ENCODE data around the gene ZNF561.
"Not testable (repeated sequence)": the region's sequence is repeated elsewhere in the genome, so short reads cannot be mapped to it uniquely, and the experiment has no call there.

Gene ZNF561

GRCh38 chr19:9615844-9616243 lies 5.2 kb downstream of the ZNF561 start:
- Mint-ChIP-seq H3K36me3 (ENCODE audit: low read depth) (peaks cover 82% of the 10 kb centered on the region), H3K27me3 (ENCODE audit: low read depth) (no peaks in the 10 kb centered on the region)

GRCh38 chr19:9610484-9611113 lies 10.4 kb downstream of the ZNF561 start:
- no peak overlapping the region for H3K27ac Mint-ChIP-seq
- no peaks in the 10 kb centered on the region for H3K4me1 Mint-ChIP-seq (ENCODE audit: low read depth)
- DNase-seq (ENCODE audit: low spot score): no peak
- no peaks in the 10 kb centered on the region for H3K27me3 Mint-ChIP-seq (ENCODE audit: low read depth)
- H3K9me3 Mint-ChIP-seq: peaks cover 49% of the 10 kb centered on the region
- no peak overlapping the region for H3K4me3 Mint-ChIP-seq
- H3K36me3 Mint-ChIP-seq (ENCODE audit: low read depth): peaks cover 77% of the 10 kb centered on the region

More at GRCh38 chr19:9615844-9616243, 5.2 kb downstream of the ZNF561 start:
- Mint-ChIP-seq H3K27ac (no peak overlapping the region), H3K4me3 (no peak overlapping the region), H3K9me3 (peaks cover 22% of the 10 kb centered on the region), H3K4me1 (ENCODE audit: low read depth) (peaks cover 6% of the 10 kb centered on the region)
- no peak for DNase-seq (ENCODE audit: low spot score)

- no peaks in the 10 kb centered on the region for H3K27me3 Mint-ChIP-seq (ENCODE audit: low read depth)
- DNase-seq (ENCODE audit: low spot score): no peak
- H3K27ac Mint-ChIP-seq: no peak overlapping the region
- no peaks in the 10 kb centered on the region for H3K4me1 Mint-ChIP-seq (ENCODE audit: low read depth)
- H3K36me3 Mint-ChIP-seq (ENCODE audit: low read depth): peaks cover 64% of the 10 kb centered on the region
- H3K9me3 Mint-ChIP-seq: peaks cover 56% of the 10 kb centered on the region
- H3K4me3 Mint-ChIP-seq: no peak overlapping the region
Measured at GRCh38 chr19:9608912-9609311, 12.1 kb downstream of the ZNF561 start.

GRCh38 chr19:9597027-9597426 lies 24.0 kb downstream of the ZNF561 start:
- H3K4me3 Mint-ChIP-seq: no peak overlapping the region
- peaks cover 22% of the 10 kb centered on the region for H3K9me3 Mint-ChIP-seq
- no peak for DNase-seq (ENCODE audit: low spot score)
- no peak overlapping the region for H3K27ac Mint-ChIP-seq
- H3K4me1 Mint-ChIP-seq (ENCODE audit: low read depth): peaks cover 1% of the 10 kb centered on the region
- no peaks in the 10 kb centered on the region for H3K27me3 Mint-ChIP-seq (ENCODE audit: low read depth)
- peaks cover 6% of the 10 kb centered on the region for H3K36me3 Mint-ChIP-seq (ENCODE audit: low read depth)

- Mint-ChIP-seq H3K36me3 (ENCODE audit: low read depth) (peaks cover 16% of the 10 kb centered on the region), H3K9me3 (peaks cover 6% of the 10 kb centered on the region), H3K27me3 (ENCODE audit: low read depth) (peaks cover 2% of the 10 kb centered on the region), H3K27ac (no peak overlapping the region), H3K4me1 (ENCODE audit: low read depth) (peaks cover 15% of the 10 kb centered on the region), H3K4me3 (no peak overlapping the region)
- DNase-seq (ENCODE audit: low spot score): peak; percentile 66
Measured at GRCh38 chr19:9586764-9587163, 34.3 kb downstream of the ZNF561 start.

GRCh38 chr19:9584073-9584833 lies 36.8 kb downstream of the ZNF561 start, which contains the start of gene ZNF121:
Gene ZNF121, minus strand, starts transcription at chr19:9584504. Its CDS starts 16,407 bp downstream, at chr19:9568097.
- DNase-seq (ENCODE audit: low spot score): peak; percentile 82
- Mint-ChIP-seq H3K9me3 (peaks cover 29% of the 10 kb centered on the region), H3K4me3 (peak within 1 kb of the TSS; percentile 94), H3K36me3 (ENCODE audit: low read depth) (peaks cover 41% of the 10 kb centered on the region), H3K27me3 (ENCODE audit: low read depth) (peaks cover 2% of the 10 kb centered on the region), H3K27ac (peak within 1 kb of the TSS; percentile 96), H3K4me1 (ENCODE audit: low read depth) (peaks cover 17% of the 10 kb centered on the region)

GRCh38 chr19:9582081-9582725 lies 38.8 kb downstream of the ZNF561 start:
- Mint-ChIP-seq H3K27ac (peak overlapping the region; percentile 80), H3K4me3 (peak overlapping the region; percentile 75), H3K36me3 (ENCODE audit: low read depth) (peaks cover 59% of the 10 kb centered on the region), H3K9me3 (peaks cover 38% of the 10 kb centered on the region), H3K4me1 (ENCODE audit: low read depth) (peaks cover 17% of the 10 kb centered on the region)
- not testable (repeated sequence) for H3K27me3 Mint-ChIP-seq (ENCODE audit: low read depth); DNase-seq (ENCODE audit: low spot score)

- H3K27me3 Mint-ChIP-seq (ENCODE audit: low read depth): no peaks in the 10 kb centered on the region
- H3K4me1 Mint-ChIP-seq (ENCODE audit: low read depth): peaks cover 11% of the 10 kb centered on the region
- H3K4me3 Mint-ChIP-seq: no peak overlapping the region
- H3K36me3 Mint-ChIP-seq (ENCODE audit: low read depth): peaks cover 74% of the 10 kb centered on the region
- no peak for DNase-seq (ENCODE audit: low spot score)
- no peak overlapping the region for H3K27ac Mint-ChIP-seq
- H3K9me3 Mint-ChIP-seq: peaks cover 50% of the 10 kb centered on the region
Measured at GRCh38 chr19:9580728-9581127, 40.3 kb downstream of the ZNF561 start.

GRCh38 chr19:9570255-9570654 lies 50.8 kb downstream of the ZNF561 start:
- DNase-seq (ENCODE audit: low spot score): no peak
- Mint-ChIP-seq H3K27ac (no peak overlapping the region), H3K4me1 (ENCODE audit: low read depth) (no peaks in the 10 kb centered on the region), H3K9me3 (peaks cover 70% of the 10 kb centered on the region), H3K36me3 (ENCODE audit: low read depth) (peaks cover 91% of the 10 kb centered on the region), H3K4me3 (no peak overlapping the region), H3K27me3 (ENCODE audit: low read depth) (no peaks in the 10 kb centered on the region)

- no peak for DNase-seq (ENCODE audit: low spot score)
- no peak overlapping the region for H3K4me3 Mint-ChIP-seq
- H3K4me1 Mint-ChIP-seq (ENCODE audit: low read depth): no peaks in the 10 kb centered on the region
- peaks cover 90% of the 10 kb centered on the region for H3K36me3 Mint-ChIP-seq (ENCODE audit: low read depth)
- no peak overlapping the region for H3K27ac Mint-ChIP-seq
- no peaks in the 10 kb centered on the region for H3K27me3 Mint-ChIP-seq (ENCODE audit: low read depth)
- H3K9me3 Mint-ChIP-seq: peaks cover 69% of the 10 kb centered on the region
Measured at GRCh38 chr19:9566729-9567128, 54.3 kb downstream of the ZNF561 start.

GRCh38 chr19:9565900-9566705 lies 54.9 kb downstream of the ZNF561 start:
- DNase-seq (ENCODE audit: low spot score): no peak
- Mint-ChIP-seq H3K27me3 (ENCODE audit: low read depth) (no peaks in the 10 kb centered on the region), H3K4me1 (ENCODE audit: low read depth) (no peaks in the 10 kb centered on the region), H3K9me3 (peaks cover 67% of the 10 kb centered on the region), H3K4me3 (no peak overlapping the region), H3K36me3 (ENCODE audit: low read depth) (peaks cover 90% of the 10 kb centered on the region), H3K27ac (no peak overlapping the region)
